Measurements from ENCODE around the gene ACVR2A.

GRCh38 chr2:147952118-147952517 lies 107.3 kb downstream of the ACVR2A start:
- TF ChIP-seq CTCF (conservative IDR thresholded peaks at IDR 0.05; ENCODE audit: low read depth, low read length) (no peak), ELK1 (IDR thresholded peaks at IDR 0.05; ENCODE audit: borderline replicate concordance, low read depth, low read length) (no peak), MAZ (IDR thresholded peaks at IDR 0.05; ENCODE audit: borderline replicate concordance, low read depth, low read length) (no peak), CEBPB (IDR thresholded peaks at IDR 0.05; ENCODE audit: low read depth, low read length) (no peak), USF2 (IDR thresholded peaks at IDR 0.05; ENCODE audit: low read depth, low read length) (no peak), POLR2A (IDR thresholded peaks at IDR 0.05; ENCODE audit: low read depth, low read length) (no peak), RFX5 (IDR thresholded peaks at IDR 0.05; ENCODE audit: low read depth, low read length) (no peak), RAD21 (IDR thresholded peaks at IDR 0.05; ENCODE audit: low read length) (no peak)
